ENCODE measurements around the gene RUNX1. TPM values are rescaled to one million over a fixed set of nuclear protein-coding genes. Genes with fewer than 3 reads are reported as not detected.

Gene RUNX1
- total RNA-seq, 1 experiment from 2014 or later: 13.8 TPM

- DNase-seq (ENCODE audit: low read depth): no peak
Observed at GRCh38 chr21:34827445-34828235, 221.5 kb downstream of the RUNX1 start.

- no peak for DNase-seq (ENCODE audit: low read depth)
Observed at GRCh38 chr21:34826836-34827235, 222.3 kb downstream of the RUNX1 start.

GRCh38 chr21:34825948-34826548 is 223.1 kb downstream of the RUNX1 start:
- DNase-seq (ENCODE audit: low read depth): no peak

- no peak for DNase-seq (ENCODE audit: low read depth)
Observed at GRCh38 chr21:34825101-34825500, 224.0 kb downstream of the RUNX1 start.

- DNase-seq (ENCODE audit: low read depth): no peak
Observed at GRCh38 chr21:34824314-34824713, 224.8 kb downstream of the RUNX1 start.

- no peak for DNase-seq (ENCODE audit: low read depth)
Observed at GRCh38 chr21:34822942-34823341, 226.2 kb downstream of the RUNX1 start.

- DNase-seq (ENCODE audit: low read depth): no peak
Observed at GRCh38 chr21:34822168-34822567, 226.9 kb downstream of the RUNX1 start.

GRCh38 chr21:34821717-34822116 is 227.4 kb downstream of the RUNX1 start:
- no peak for DNase-seq (ENCODE audit: low read depth)

- DNase-seq (ENCODE audit: low read depth): no peak
Observed at GRCh38 chr21:34820051-34820450, 229.1 kb downstream of the RUNX1 start.

GRCh38 chr21:34819357-34819999 is 229.6 kb downstream of the RUNX1 start:
- DNase-seq (ENCODE audit: low read depth): no peak

GRCh38 chr21:34818662-34819158 is 230.4 kb downstream of the RUNX1 start:
- no peak for DNase-seq (ENCODE audit: low read depth)

GRCh38 chr21:34817821-34818661 is 231.1 kb downstream of the RUNX1 start:
- no peak for DNase-seq (ENCODE audit: low read depth)

- DNase-seq (ENCODE audit: low read depth): no peak
Observed at GRCh38 chr21:34815831-34816705, 233.0 kb downstream of the RUNX1 start.

GRCh38 chr21:34814529-34814951 is 234.6 kb downstream of the RUNX1 start:
- no peak for DNase-seq (ENCODE audit: low read depth)

- peak; percentile 59 for DNase-seq (ENCODE audit: low read depth)
Observed at GRCh38 chr21:34813266-34813894, 235.7 kb downstream of the RUNX1 start.

- peak; percentile 90 for DNase-seq (ENCODE audit: low read depth)
Observed at GRCh38 chr21:34812504-34813265, 236.4 kb downstream of the RUNX1 start.

GRCh38 chr21:34811368-34811767 is 237.7 kb downstream of the RUNX1 start:
- no peak for DNase-seq (ENCODE audit: low read depth)

- DNase-seq (ENCODE audit: low read depth): no peak
Observed at GRCh38 chr21:34810786-34811185, 238.3 kb downstream of the RUNX1 start.

GRCh38 chr21:34809822-34810221 is 239.3 kb downstream of the RUNX1 start:
- DNase-seq (ENCODE audit: low read depth): no peak

All from M059J (cell line).